NCI-H1930 (cell line): ENCODE measurements around the gene GDAP2.
"Not testable (repeated sequence)": the region's sequence is repeated elsewhere in the genome, so short reads cannot be mapped to it uniquely, and the experiment has no call there.

Source experiments
- DNase-seq, 2 experiments: peaks; one replicate each; lab custom pipeline; 2025; lab: John Stamatoyannopoulos, UW

The GDAP2 gene, protein sequence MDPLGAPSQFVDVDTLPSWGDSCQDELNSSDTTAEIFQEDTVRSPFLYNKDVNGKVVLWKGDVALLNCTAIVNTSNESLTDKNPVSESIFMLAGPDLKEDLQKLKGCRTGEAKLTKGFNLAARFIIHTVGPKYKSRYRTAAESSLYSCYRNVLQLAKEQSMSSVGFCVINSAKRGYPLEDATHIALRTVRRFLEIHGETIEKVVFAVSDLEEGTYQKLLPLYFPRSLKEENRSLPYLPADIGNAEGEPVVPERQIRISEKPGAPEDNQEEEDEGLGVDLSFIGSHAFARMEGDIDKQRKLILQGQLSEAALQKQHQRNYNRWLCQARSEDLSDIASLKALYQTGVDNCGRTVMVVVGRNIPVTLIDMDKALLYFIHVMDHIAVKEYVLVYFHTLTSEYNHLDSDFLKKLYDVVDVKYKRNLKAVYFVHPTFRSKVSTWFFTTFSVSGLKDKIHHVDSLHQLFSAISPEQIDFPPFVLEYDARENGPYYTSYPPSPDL

DNA sequence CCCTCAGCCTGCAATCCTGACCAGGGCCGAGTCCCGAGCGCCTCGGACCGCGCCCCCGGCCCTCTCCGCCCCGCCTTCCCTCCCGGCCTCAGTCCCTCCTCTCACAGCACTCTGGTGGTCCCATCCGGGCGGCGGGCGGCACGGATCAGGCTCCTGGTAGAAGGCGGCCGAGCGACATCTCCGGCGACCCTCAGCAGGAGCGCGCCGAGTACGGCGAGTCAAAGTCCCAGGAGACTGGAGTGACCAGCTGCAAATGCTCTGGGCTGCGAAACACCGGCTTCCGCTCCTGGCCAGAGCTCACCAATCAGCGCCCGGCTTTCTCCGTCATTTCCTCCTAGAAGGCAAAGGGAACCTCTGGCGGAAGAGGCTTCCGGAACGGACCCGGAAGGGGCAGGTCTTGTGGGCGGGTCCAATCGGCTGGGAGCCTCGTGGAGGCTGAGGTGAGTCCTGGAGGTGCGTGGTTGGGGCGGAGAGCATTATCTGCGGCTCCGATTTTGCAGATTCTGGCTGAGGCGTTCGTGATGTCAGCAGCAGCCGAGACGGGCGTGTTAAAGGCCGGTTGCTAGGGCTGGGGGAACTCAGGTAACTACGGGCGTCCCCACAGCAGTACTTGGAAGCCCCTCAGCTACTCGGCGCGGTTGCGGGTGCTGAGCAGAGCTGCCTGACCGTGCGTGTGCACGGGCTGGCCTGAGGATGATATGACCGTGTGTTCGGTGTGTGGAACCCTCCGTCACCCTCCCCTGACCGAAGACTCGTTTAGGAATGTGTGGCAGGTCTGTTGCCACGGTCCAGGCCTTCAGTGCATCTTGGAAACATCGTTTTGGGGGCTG is at the start of gene GDAP2, which contains the start of gene WDR3:
TSS of gene GDAP2 (minus strand) at position 279 of the 830 bp plus-strand sequence. CDS start 9,264 bp downstream, outside the sequence.
TSS of gene WDR3 (plus strand) at position 397 of the 830 bp plus-strand sequence. CDS start 3,581 bp downstream, outside the sequence.
- DNase-seq = peak; percentile 92 to 94

DNA sequence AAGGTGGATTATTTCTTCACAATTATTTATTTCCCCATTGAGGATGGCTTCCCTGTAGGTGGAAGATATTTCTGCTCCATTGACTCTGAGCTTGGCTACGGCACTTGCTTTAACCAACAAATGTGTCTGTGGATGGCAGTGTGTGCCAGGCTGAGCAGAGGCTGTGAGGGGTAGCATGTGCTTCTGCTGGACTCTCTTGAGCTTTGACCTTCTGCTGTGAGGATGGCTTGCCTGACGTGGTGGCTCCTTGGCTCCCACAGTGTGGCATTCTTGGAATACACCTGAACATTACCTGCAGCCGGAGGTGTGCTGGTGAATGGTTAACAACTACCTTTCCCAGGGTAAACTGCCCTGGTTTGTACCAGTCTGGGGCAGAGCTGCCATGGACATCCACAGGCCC is 47.0 kb upstream of the GDAP2 start:
- no peak for DNase-seq

DNA sequence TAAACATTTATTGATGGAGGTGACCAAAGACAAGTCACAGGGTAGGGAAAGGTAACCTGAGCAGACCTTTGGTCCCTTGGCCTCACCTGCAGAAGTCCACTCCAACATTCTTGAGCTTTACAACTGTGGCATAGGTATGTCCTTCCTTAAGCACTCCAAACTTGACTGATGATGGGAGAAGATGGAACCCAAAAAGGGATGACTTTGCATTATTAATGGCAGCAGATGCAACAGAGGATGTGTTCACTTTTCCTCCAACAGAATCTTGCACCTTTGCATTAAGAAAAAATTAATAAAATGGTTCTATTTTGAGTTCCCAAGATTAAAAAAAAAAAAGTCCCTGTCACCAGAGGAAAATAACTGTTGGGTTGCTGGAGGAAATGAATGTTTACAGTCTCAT is 42.4 kb upstream of the GDAP2 start:
- DNase-seq = no peak

DNA sequence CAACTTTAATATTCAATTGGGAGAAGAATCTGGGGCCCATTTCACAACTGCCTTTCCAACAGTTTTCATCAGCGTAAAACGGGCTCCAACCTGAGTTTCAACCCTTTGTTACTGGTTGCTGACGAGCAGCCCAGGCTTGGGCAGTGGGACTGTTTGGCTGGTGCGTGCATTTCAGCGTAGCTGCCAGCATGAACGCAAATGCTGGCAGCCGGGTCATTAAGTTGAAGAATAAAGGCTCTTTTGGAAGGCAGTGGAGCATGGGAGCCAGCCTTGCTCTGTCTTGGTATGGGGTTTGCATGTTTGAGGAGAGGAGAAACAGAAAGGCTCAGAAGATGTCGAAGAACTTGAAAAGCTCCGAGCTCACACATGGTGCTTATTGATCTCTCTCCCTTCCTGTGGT is 40.8 kb upstream of the GDAP2 start:
- DNase-seq = no peak

DNA sequence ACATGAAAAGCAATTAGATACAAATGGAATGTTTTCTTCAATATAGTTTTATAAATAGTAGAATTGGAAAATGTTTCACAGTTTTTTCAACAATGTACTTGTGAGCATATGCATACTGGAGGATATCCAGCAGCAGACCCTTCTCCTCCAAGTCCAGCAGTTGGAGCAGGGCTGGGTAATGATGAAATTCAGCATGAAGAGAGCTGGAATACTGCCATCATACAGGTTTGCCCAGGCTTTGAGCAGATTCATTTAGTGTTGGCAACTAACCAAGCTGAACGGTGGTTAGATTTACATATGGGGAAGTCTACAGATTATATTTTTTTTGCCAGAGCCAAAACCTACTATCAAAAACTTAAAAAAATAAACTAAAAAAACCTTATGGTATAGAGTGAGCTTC is 38.5 kb upstream of the GDAP2 start:
- DNase-seq = no peak

DNA sequence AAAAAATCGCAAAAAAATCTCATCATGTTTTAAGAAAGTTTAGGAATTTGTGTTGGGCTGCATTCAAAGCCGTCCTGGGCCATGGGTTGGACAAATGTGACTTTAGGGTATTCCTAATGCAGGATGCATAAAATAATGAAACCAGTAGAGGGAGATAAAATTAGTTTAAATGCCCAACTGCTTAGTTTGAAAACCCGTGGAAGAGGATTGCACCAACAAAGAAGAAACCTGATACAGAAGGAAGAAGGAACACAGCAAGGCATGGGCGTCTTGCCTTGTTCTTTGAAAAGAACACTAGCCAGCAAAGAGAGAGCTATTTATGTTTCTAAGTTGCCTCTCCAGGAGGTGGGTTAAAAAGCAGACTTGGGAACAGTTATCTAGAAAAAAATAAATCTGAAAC is 38.1 kb upstream of the GDAP2 start:
- DNase-seq = no peak

DNA sequence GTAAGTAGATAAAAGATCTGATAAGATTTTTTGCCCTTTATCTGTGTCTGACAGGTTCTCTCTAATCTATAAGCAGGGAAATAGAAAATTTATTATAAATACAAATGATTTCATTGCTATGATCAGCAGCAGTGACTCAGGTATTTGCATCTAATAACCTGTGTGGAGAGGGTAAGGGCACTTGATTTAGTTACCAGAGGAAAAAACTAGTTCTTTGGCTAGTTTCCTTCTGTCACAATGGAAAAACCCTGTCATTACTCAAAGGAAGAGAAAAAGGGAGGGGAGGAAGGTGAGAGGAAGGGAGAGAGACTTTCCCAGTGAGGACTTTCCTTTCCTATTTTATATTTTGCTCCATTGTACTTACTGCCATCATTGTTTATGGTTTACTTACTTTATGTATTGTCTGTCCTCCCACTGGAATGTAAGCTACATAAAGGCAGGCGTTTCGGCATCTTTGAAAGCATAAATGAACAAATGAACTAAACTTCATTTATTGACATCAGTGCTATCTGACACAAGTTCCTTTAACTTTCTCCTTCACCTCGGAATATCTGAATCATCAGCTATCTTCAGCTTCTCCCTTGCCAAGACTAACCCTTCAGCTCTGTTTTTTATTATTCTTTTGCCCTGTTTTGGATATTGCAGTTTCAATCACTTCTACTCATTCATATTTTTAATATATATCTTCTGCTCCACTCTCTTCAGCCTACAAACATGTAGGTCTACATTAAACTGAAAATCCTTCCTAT is 35.0 kb upstream of the GDAP2 start:
- no peak for DNase-seq

DNA sequence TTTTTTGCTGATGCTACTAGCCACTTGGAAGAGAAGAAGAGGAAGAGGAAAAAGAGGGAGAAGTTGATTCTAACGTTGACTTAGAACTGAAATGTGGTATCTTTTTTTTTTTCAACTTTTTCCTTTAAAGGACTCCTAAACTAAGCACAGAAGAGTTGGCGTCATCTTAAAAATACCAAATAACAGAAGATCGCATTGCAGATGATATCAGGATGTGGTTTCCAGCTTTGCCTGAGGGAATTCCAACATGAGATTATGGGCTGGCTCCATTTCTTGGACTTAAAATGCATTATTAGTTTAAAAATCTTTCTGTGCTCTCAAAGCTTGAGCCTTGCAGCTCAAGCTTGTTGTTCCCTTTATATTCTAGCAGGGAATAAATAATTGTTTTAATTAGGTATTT is 29.9 kb upstream of the GDAP2 start:
- no peak for DNase-seq

DNA sequence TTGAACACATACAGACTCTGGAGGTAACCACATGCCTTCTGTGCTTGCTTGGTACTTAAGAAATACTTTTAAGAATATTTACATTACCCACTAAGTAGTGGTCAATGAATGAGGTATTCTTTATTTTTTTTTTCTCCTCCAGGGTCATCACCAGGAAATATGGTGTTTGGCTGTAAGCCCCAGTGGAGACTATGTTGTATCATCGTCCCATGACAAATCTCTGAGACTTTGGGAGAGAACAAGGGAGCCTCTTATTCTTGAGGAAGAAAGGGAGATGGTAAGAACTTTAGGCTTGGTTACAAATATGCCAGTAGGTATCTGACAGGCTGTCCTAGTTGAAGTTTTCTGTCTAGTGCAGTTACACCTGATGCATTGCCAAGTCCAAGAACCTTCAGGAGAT is 23.0 kb upstream of the GDAP2 start:
- no peak for DNase-seq

DNA sequence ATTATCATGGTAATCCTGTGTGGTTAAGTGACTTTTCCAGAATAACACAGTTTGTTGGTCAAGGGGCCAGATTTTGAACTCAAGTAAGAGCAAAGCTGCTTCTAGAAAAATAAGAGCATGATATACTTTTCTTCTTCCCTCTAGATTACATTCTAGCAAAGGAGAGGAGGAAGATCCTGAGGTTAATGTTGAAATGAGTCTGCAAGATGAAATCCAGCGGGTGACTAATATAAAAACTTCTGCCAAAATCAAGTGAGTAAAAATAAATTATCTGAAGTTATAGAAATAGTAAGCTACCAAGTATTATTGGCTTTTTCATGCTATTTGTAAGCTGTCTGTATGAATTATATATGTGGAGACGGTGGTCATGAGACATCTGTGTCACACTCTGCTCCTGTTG is 12.9 kb upstream of the GDAP2 start:
- DNase-seq = no peak

DNA sequence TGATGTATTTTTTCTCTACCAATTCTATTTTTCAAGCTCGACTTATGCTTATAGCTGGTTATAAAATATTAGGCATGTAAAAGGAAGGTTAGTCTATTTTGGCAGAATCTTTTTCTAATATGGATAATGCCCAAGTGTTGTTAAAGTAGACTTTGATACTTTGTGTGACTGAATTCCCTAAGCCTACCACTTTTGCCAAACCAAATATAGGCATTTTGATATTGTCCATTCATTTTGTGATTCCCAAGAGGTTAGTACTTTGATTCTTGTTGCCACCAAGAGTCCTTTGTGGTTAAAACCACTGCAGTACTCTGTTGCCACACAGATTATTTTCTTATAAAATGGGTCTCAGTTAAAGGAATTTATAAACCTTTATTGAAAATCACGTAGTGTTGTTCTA is 4.3 kb upstream of the GDAP2 start:
- no peak for DNase-seq

DNA sequence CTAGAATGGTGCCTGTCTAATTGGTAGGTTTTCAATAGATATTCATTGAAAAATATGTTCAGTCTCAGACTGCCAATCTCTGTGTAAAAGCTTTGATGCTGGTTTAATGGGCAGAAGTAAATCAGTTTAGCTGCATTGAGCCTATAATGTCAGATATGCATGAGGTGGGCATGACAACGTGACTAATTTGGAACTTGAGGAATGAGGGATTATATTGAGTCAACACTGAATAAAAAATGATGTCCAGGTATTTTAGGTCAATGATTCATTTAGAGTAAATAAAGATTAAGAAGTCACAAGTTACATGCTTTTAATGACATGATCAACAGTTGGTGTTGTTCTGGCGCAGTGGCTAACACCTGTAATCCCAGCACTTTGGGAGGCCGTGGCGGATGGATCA is 3.2 kb upstream of the GDAP2 start:
- no peak for DNase-seq

DNA sequence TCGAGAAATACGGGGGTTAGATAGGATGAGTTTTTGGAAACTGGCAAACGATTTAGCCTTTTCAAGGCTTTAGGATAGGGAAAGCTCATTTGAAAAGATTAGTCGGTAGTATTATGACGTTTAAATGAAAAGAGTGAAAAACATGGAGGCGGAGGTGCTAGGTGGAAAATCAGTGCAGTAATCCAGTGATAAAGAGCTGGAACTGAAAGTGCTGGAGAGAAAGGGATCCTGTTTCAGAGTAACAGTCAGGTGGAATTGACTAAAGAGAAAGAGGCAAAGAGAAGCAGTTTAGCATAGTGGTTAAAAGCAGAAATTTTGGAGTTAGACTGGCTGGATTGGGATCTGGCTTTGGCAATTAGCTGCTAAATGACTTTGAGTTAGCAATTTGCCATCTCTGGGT is 1.1 kb upstream of the GDAP2 start:
- no peak for DNase-seq

DNA sequence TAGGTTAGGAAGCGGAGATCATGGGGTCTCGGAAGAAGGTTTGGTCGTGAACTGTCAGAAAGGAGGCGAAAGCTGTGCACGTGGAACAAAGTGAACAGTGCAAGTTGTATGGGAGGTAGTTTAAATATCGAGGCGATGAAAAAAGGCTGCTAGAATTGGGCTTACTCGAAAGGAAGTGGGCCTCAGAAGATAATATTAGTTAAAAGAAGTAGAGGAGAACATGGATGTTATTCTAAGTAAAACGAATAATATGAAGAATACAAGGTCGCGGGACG is 689 bp upstream of the GDAP2 start:
- DNase-seq = no peak

DNA sequence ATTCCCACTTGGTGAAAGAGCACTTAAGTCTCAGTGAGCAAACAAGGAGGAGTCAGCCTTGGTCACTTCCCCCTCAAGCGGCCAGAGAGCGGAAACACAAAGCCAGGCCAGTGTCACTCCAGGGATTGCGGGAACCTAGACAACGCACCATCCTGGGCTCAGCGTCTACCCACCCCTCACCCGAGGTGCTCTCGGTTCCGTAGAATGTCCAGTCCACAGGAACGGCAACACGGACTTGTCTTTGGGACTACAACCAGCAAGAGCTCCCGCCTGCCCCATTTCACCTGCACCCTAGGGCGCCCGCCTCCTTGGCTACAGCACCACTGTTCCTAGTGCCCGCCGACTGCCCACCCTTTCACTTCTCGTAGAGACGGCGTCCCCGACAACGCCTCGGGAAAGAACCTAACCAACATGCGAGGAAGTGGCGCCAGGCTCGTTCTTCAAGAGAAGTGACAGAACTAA is 509 bp downstream of the GDAP2 start:
- DNase-seq = peak; percentile 17 to 24

DNA sequence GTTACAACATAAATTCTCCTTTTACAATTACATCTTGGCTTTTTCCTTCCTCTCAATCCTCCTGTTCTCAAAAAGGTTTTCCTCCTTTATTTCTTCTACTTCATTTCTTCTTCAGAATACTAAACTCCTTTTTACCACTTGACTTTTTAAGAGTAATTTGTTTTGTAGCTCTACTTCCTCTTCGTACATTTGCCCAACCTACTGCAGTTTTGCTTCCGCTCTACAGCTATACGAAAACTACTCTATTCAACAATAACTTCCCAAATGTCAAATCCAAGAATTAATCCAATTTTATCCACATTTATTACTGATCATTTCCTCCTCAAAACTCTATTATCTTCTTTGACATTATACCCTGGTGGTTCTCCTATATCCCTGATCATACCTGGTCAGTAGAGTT is 3.4 kb downstream of the GDAP2 start:
- DNase-seq = no peak

DNA sequence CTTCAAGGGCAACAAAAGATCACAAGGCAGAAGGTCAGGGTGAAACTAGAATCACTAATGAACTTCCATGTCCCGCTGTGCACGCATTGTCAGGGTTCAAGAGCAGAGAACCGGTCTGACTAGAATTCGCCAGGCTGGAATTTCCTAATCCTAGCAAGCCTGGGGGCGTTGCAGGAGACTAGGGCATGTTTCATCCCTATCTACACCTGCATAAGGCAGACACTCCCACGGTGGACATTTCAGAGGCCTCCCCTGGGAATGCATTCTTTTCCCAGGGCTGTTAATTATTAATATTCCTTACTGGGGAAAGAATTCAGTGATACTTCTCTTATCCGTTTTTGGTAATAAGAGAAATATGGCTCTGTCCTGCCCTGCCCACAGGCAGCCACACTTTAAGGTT is 6.7 kb downstream of the GDAP2 start:
- DNase-seq = not testable (repeated sequence)

DNA sequence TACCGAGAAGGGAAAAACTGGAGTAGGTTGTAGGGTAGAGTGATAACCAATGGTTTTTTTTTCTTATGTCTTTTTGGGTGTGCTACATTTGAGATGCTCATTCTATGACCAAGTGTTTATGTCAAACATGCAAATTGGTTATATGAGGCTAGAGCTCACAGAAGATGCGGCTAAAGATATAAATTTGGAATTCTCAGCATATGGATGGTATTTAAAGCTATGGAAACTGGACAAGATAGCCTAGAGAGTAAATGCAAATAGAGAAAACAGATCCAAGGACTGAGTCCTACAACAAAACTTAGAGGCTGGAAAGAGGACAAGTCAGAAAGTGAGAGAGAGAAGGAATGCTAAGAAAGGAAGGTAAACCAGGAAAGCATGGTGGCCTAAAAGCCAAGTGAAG is 7.4 kb downstream of the GDAP2 start:
- no peak for DNase-seq

DNA sequence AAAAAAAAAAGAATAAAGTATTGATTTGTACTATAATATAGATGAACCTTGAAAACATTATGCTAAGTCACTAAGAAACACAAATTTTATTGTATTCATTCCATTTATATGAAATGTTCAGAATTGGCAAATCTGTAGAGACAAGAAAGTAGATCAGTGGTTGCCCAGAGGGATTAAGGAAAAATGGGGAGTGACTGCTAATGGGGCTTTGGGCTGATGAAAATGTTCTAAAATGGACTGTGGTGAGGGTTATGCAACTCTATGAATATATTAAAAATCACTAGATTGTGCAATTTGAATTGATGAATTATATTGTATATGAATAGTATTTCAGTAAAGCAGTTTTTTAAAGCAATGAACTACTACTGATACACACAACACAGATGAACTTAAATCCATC is 10.0 kb downstream of the GDAP2 start:
- DNase-seq = no peak

DNA sequence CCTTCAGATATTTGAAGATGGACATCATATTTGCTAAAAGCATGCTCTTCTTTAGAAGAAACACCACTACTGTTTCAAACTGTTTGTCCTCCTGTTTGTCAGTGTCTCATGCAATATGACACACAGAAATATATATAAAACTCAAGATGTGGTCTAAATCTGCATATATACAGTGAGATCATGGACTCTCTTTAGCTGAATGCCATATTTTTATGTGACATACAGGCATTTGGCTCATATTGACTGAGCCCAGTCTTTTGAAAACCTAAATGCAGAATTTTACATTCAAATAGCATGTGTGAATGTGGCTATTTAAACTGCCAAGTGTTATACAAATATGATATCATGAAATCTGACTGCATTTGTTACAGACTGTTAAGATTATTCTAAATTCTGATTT is 18.4 kb downstream of the GDAP2 start:
- DNase-seq = no peak

DNA sequence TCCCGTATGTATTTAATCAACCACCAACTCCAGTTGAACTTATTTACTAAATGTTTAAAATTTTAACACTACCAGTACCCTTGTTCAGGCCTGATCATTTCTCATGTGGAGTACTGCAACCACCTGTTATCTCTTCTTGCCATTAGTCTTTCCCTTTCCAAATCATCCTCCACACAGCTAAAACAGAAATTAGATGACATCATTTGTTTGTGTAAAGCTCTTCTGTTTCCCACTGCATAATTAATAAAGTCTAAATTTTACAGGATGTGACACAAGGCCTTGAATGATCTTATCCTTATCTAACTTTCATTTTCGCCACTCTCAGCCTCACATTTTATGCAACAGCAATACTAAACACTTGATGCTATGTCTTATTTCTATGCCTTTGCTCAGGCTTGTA is 24.4 kb downstream of the GDAP2 start:
- no peak for DNase-seq

DNA sequence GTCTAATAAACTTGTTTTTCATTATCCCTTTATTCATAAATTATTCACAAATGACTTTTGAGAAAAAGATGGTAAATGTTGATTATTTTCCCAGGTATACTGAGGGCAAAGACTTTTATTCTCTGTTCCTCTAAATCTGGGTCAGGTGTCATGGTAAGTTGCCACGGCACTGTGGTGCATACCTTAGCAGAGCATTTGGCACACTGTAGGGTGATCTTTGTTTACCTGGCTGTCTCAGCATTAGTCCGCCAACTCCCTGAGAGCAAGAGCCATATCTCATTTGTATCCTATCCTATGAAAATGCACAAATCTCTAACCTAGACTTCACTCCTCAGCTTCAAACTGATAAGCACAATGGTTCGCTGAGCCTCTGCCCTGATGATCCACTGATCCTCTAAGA is 24.9 kb downstream of the GDAP2 start:
- no peak for DNase-seq
